Endodermal cell (in vitro differentiated cells): ENCODE results near the gene ATP5PO. TPM values are rescaled to one million over a fixed set of nuclear protein-coding genes. Genes with fewer than 3 reads are reported as not detected.
A peak's percentile ranks its signal among the peaks of the same experiment; 100 is the strongest.

ENCODE experiments used
- DNase-seq: peaks from one replicate; pipeline ENCODE4 v3.0.0-alpha.2; 2017
- H3K27ac ChIP-seq: 2 replicates; pipeline ENCODE4 v1.5.1; 2013; ENCODE audit warnings: mild to moderate bottlenecking, low read depth, low read length, moderate library complexity
- H3K27me3 ChIP-seq: 2 replicates; pipeline ENCODE4 v1.6.1; 2013; ENCODE audit warnings: mild to moderate bottlenecking, low read length, moderate library complexity; ENCODE audit not compliant: insufficient read depth, control insufficient read depth, poor library complexity, severe bottlenecking
- H3K36me3 ChIP-seq: 2 replicates; pipeline ENCODE4 v1.7.0; 2013; ENCODE audit warnings: mild to moderate bottlenecking, low read length, moderate library complexity; ENCODE audit not compliant: control insufficient read depth, insufficient read depth
- H3K4me1 ChIP-seq: one replicate; pipeline ENCODE4 v1.7.0; 2013; ENCODE audit warnings: low read length; ENCODE audit not compliant: control insufficient read depth, insufficient read depth
- H3K4me3 ChIP-seq: 2 replicates; pipeline ENCODE4 v1.5.1; 2013; ENCODE audit warnings: mild to moderate bottlenecking, low read length, moderate library complexity
- H3K9ac ChIP-seq: 2 replicates; pipeline ENCODE4 v1.6.1; 2013; ENCODE audit warnings: mild to moderate bottlenecking, low read length, moderate library complexity; ENCODE audit not compliant: poor library complexity, severe bottlenecking; ENCODE audit errors: extremely low read depth
- H3K9me3 ChIP-seq: 2 replicates; pipeline ENCODE4 v1.6.1; 2013; ENCODE audit warnings: mild to moderate bottlenecking, low read length, moderate library complexity; ENCODE audit not compliant: control insufficient read depth
- H3K27ac Mint-ChIP-seq: 2 replicates; pipeline ENCODE4 v1.8.0; 2020; ENCODE audit warnings: mixed read lengths
- H3K27me3 Mint-ChIP-seq: 2 replicates; pipeline ENCODE4 v1.8.0; 2021; ENCODE audit warnings: mild to moderate bottlenecking, mixed read lengths; ENCODE audit not compliant: insufficient read depth
- H3K36me3 Mint-ChIP-seq: 2 replicates; pipeline ENCODE4 v1.8.0; 2020; ENCODE audit warnings: low read depth, mixed read lengths
- H3K4me1 Mint-ChIP-seq: 2 replicates; pipeline ENCODE4 v1.8.0; 2020; ENCODE audit warnings: mixed read lengths
- H3K4me3 Mint-ChIP-seq: 2 replicates; pipeline ENCODE4 v1.8.0; 2020; ENCODE audit warnings: mild to moderate bottlenecking, moderate library complexity, mixed read lengths
- H3K9me3 Mint-ChIP-seq: 2 replicates; pipeline ENCODE4 v1.8.0; 2020; ENCODE audit warnings: mild to moderate bottlenecking, mixed read lengths
- CTCF ChIP-seq: fragments of 200-600 bp; sonication (generic); conservative IDR thresholded peaks from 2 replicates; pipeline ENCODE4 v1.5.0; 2021; ENCODE audit warnings: antibody characterized with exemption, mild to moderate bottlenecking
- whole genome bisulfite sequencing, 2 experiments: methylation state at CpG; one replicate each; pipeline versions ENCODE4 v1.1.5 to v1.1.7; 2013; ENCODE audit warnings: missing lambda C conversion rate in 2 of 2, mixed read lengths in 1 of 2; ENCODE audit not compliant: insufficient coverage in 1 of 2, insufficient read length in 1 of 2; 5-methylcytosine and 5-hydroxymethylcytosine counted together
- total RNA-seq, 2 donors: library from RNA; stranded (reverse); fragmentation: NEBNext Ultra II Directional in 1 of 2; extraction: Animal tissue kit (Norgen Biotek cat#: 25700) in 1 of 2; gene quantifications; 2 replicates in 1 of 2; 3 replicates in 1 of 2; pipeline ENCODE4 v1.2.1, GENCODE V29; 2021

Gene ATP5PO
- total RNA-seq, 2 donors from 2014 or later = 223 to 252 TPM

GRCh38 chr21:33916200-33916567, 580 bp upstream of the ATP5PO start:
- Histone ChIP-seq H3K9ac (no peak overlapping the region), H3K27ac (peak overlapping the region; percentile 27), H3K36me3 (peaks cover 26% of the 10 kb centered on the region), H3K4me1 (no peaks in the 10 kb centered on the region), H3K4me3 (peak overlapping the region; percentile 95), H3K27me3 (no peaks in the 10 kb centered on the region), H3K9me3 (no peaks in the 10 kb centered on the region)
- 65 to 97% methylated on average over 3 to 5 of the region's 5 CpGs for WGBS, 2 experiments
- H3K4me3 Mint-ChIP-seq = peak overlapping the region; percentile 96
- DNase-seq = peak; percentile 50
- no peak for TF ChIP-seq CTCF
- H3K27ac Mint-ChIP-seq = peak overlapping the region; percentile 86
- H3K27me3 Mint-ChIP-seq = no peaks in the 10 kb centered on the region
- H3K36me3 Mint-ChIP-seq = peaks cover 15% of the 10 kb centered on the region
- peaks cover 14% of the 10 kb centered on the region for H3K4me1 Mint-ChIP-seq
- H3K9me3 Mint-ChIP-seq = no peaks in the 10 kb centered on the region

- Histone ChIP-seq H3K9me3 (no peaks in the 10 kb centered on the region), H3K4me3 (peak overlapping the region; percentile 95), H3K4me1 (no peaks in the 10 kb centered on the region), H3K9ac (peak overlapping the region; percentile 85), H3K27ac (no peak overlapping the region), H3K36me3 (peaks cover 46% of the 10 kb centered on the region), H3K27me3 (no peaks in the 10 kb centered on the region)
- no peak overlapping the region for H3K27ac Mint-ChIP-seq
- no peak for DNase-seq
- H3K36me3 Mint-ChIP-seq = peaks cover 33% of the 10 kb centered on the region
- no peaks in the 10 kb centered on the region for H3K9me3 Mint-ChIP-seq
- WGBS, 2 experiments = 99 to 100% methylated on average over 4 to 5 of the region's 5 CpGs
- TF ChIP-seq CTCF = no peak
- H3K4me1 Mint-ChIP-seq = peaks cover 14% of the 10 kb centered on the region
- H3K27me3 Mint-ChIP-seq = no peaks in the 10 kb centered on the region
- peak overlapping the region; percentile 96 for H3K4me3 Mint-ChIP-seq
Measured at GRCh38 chr21:33914188-33914587, 1.4 kb downstream of the ATP5PO start.

GRCh38 chr21:33909756-33910155, 5.8 kb downstream of the ATP5PO start:
- no peak for TF ChIP-seq CTCF
- H3K27ac Mint-ChIP-seq = no peak overlapping the region
- 88 to 98% methylated on average over 6 of the region's 6 CpGs for WGBS, 2 experiments

More at GRCh38 chr21:33909756-33910155, 5.8 kb downstream of the ATP5PO start:
- H3K9me3 ChIP-seq = no peaks in the 10 kb centered on the region
- H3K27ac ChIP-seq = no peak overlapping the region
- DNase-seq = no peak
- Mint-ChIP-seq H3K4me1 (peaks cover 7% of the 10 kb centered on the region), H3K4me3 (no peak overlapping the region), H3K9me3 (no peaks in the 10 kb centered on the region), H3K36me3 (peaks cover 69% of the 10 kb centered on the region), H3K27me3 (no peaks in the 10 kb centered on the region)
- H3K4me1 ChIP-seq = no peaks in the 10 kb centered on the region
- H3K4me3 ChIP-seq = no peak overlapping the region
- no peak overlapping the region for H3K9ac ChIP-seq
- H3K27me3 ChIP-seq = no peaks in the 10 kb centered on the region
- peaks cover 88% of the 10 kb centered on the region for H3K36me3 ChIP-seq
